DMS53 treated with DMSO at 0.1 percent for 48 hours (cell line): ENCODE results near the gene IRGM.

ENCODE experiments used
- DNase-seq: peaks from one replicate; lab custom pipeline; 2025; ENCODE audit not compliant: unreplicated experiment; lab: John Stamatoyannopoulos, UW

Gene IRGM

DNA sequence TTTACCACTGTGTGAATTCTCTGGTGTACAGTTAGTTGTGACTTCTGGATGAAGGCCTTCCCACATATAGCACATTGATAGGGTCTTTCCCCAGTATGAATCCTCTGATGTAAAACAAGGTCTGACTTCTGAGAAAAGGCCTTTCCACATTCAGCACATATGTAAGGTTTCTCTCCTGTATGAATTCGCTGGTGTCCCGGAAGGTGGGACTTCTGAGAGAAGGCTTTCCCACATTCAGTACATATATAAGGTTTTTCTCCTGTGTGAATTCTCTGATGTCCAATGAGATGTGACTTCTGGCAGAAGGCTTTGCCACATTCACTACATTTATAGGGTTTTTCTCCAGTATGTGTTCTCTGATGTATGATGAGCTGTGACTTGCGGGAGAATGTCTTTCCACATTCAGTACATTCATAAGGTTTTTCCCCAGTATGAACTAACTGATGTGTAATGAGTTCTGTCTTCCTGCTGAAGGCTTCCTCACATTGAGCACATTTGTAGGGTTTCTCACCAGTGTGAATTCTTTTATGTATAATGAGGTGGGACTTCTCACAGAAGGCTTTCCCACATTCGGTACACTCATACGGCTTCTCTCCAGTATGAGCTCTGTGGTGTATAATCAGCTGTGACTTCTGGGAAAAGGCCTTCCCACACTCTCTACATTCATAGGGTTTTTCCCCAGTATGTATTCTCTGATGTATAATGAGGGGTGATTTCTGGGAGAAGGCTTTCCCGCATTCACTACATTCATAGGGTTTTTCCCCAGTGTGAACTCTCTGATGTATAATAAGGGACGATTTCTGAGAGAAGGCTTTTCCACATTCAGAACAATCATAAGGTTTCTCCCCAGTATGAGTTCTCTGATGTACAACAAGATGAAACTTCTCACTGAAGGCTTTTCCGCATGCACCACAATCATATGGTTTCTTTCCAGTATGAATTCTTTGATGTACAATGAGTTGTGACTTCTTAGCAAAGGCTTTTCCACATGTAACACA lies 49.4 kb downstream of the IRGM start:
- no peak for DNase-seq
